ENCODE measurements around the gene ARHGEF3.
"Not testable (repeated sequence)": the region's sequence is repeated elsewhere in the genome, so short reads cannot be mapped to it uniquely, and the experiment has no call there.

ARHGEF3 gene

DNA sequence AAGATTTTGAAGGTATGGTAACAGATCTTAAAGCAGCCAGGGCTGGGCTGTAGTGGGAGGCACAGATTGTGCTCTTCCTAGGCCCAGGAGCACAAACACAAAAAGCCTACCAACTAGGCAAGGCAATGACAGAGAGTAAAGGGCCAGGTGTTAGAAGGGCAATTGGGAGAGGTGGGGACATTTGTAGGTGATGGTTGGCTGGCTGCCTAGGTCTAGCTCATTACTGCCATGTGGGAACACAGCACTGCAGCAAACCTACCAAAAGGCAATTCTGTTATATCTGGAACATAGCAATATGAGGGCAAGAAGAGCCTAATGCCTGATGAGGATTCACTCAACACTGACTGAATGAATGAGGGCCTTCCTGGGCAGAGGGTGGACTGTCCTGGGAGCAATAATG lies 30.4 kb downstream of the ARHGEF3 start:
- no peak for DNase-seq (ENCODE audit: low spot score)

DNA sequence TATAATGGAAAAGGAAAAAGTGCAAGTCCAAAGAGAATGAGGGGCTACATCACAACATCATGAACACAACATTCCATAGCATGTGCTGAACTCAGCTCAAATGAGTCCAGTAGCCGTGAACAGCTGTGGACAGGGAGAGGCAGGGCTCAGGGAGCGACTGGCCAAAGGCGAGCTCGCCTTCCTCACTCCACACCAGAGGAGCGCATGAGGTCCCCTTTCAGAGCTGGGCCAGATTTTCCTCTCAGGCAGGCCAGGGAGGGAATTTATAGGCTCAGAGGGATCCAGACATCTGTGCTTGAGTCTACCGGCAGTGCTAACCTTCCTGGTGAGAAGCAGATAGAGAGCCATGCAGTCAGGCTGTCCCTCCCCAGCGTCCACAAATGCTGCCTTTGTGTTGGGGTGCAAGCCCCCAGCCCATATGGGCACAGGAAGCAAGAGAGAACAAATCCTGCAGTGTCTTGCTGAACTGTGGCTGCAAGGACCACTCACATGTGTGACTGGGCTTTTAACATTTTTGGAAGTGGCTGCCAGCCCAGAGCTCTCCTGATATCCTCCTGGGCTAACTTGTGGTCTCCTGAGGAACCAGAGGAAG lies 32.5 kb downstream of the ARHGEF3 start:
- no peak for DNase-seq (ENCODE audit: low spot score)

DNA sequence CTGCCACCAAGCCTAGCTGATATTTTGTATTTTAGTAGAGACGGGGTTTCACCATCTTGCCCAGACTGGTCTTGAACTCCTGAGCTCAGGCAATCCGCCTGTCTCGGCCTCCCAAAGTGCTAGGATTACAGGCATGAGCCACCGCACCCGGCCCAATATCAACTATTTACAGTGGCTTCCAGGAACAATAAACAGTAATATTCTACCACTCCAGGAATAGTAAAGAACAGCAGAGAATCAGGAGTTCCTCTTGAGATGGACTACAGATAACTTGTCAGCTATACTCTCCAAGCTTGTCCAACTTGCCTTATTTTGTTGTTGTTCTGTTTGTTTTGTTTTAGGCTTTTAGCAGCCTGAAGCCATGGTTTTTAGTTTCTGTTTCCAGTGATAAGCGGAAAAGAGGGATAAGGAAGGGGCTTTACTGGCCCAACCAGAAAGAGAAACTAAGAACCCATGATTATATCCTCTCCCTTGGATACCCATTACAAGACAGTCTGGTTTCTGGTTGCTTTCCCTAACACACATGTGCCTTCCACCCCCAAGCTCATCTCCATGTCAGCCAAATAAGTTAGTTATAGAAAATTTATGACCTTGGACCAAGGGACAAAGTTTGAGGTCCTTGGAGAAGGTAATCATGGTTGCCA lies 36.7 kb downstream of the ARHGEF3 start:
- DNase-seq (ENCODE audit: low spot score) = no peak

DNA sequence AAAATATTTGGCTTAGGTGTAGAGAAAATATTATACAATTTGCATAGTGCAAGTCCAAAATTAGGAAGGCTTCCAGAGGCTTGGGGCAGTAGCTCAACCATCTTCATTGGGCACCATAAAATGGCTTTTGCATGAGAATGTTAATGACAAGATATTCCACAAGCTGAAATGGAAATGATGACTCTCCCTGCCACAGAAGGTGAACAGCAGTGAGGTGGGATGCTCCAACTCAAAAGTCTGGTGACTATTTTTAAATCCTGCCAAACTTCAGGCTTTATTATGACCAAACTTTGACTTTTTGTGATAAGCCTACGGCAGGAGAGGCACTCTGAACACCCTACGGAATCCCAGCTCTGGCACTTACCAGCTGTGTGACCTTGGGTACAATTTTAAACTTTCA lies 37.6 kb downstream of the ARHGEF3 start:
- DNase-seq (ENCODE audit: low spot score) = no peak

DNA sequence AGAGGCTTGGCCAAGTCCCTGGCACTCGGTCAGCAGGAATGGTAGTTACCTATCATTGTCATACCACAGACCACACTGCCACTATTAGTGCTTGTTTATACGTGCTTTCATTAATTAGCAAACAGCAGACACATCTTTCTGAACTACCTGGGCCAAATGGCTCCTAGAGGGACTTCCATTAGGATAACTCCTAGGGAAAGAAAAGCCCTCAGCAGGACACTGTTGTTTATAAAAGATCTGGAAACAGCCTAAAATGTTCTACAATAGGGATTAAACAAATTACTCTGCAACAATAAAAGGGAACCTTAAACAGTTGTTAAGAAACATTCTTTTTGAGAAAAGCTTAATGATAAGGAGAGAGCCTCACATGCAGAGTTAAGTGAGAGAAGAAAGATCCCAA lies 38.5 kb downstream of the ARHGEF3 start:
- no peak for DNase-seq (ENCODE audit: low spot score)

DNA sequence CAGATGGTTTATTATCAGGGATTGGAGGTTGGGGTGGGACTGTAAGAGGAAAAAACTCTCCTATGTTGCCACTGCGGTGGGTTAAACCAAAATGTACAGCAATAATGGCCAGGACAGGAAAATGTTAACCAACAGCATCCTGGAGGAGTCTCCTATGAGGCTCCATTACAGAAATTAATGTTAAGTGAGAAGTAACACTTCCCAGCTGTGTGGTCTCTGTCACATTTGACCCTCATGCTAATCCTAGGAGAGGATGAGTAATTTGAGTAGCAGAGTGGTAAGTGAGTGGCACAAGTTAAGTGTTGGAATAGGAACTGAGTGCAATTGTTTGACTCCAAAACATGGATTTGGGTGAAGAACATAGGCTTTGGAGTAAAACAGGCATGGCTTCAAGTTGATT lies 39.0 kb downstream of the ARHGEF3 start:
- no peak for DNase-seq (ENCODE audit: low spot score)

DNA sequence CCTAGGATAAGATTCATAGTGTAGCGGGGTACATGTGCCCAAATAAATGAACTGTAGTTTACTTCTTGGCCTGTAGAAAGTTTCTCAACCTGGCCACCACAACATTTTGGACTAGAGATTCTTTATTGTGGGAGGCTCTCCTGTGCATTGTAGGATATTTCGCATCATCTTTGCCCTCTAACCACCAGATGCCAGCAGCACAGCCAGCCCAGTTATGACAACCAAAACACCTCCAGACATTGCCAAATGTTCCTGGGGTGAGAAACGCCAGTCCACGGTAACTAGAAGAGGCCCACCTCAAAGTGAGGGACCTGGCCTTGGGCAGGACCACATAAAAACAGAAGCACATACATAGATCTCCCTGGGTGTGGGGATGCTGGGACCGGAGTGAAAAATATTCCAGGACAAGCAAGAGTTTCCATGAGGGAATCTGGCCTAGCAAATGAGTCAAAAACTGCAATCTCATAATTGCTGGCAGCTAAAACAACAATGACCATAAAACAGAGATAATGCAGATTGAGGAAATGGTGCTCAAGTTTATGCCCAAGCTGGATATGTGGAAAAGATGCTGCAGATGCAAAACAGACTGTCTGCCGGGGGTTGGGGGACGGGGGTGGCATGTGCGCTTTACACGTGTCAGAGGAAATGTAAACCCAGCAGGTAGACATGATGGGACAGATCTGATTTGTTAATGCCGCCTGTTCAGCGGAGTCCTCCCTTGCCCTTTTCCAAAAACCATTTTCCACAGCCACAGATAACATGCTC lies 39.7 kb downstream of the ARHGEF3 start:
- DNase-seq (ENCODE audit: low spot score) = no peak

DNA sequence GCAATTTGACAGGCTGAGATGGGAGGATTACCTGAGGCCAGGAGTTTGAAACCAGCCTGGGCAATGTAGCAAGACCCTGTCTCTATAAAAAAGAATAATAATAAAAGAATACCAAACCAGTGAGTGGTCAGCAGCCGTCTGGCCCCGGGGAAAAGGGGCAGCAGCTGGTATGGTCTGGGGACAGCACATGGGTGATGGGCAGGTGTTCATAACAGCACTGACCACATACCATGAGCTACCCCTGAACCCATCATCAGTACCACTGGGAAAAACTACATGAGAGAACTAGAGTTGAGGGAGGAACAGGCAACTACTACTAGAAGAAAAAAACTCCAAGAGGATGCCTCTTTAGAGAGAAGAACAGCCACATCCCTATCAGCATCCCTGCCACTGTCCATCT lies 40.7 kb downstream of the ARHGEF3 start:
- no peak for DNase-seq (ENCODE audit: low spot score)

DNA sequence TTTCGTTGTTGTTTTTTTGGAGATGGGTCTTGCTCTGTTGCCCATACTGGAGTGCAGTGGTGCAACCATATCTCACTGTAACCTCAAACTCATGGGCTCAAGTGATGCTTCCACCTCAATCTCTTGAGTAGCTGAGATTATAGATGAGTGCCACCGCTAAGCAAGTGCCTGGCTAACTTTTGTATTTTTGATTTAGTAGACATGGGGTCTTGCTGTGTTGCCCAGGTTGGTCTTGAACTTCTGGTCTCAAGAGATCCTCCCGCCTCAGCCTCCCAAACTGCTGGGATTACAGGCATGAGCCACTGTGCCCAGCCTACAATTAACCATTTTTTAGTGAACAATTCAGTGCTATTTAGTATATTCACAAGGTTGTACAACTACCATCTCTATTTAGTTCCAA lies 42.2 kb downstream of the ARHGEF3 start:
- no peak for DNase-seq (ENCODE audit: low spot score)

DNA sequence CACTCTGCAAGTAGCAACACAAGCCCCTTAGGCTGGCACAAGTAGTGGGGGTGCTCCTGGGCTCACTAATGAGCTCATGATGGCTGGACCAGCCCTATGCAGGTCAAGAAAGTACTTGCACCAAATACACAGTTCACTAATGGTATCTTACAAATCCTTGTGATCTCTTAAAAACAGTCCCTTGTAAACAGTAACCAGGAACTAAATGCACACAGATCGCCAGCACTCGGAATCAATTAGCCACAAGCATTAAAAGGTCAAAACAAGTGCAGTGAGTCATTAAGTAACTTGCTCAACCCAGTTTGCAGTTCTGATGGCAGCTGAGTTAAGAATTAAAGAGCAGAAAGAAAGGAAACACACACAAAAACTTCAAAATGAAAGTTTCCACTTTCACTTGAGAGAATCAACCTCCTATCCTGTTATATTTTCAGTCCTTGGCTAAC lies 43.2 kb downstream of the ARHGEF3 start:
- DNase-seq (ENCODE audit: low spot score) = no peak

DNA sequence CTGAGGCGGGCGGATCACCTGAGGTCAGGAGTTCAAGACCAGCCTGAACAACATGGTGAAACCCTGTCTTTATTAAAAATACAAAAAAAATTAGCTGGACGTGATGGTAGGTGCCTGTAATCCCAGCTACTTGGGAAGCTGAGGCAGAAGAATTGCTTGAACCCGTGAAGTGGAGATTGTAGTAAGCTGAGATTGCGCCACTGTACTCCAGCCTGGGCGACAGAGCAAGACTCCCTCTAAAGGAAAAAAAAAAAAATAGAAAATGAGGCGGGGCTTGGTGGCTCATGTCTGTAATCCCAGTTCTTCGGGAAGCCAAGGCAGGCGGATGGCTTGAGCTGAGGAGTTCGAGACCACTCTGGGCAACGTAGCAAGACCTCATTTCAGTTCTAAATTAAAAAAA lies 43.7 kb downstream of the ARHGEF3 start:
- DNase-seq (ENCODE audit: low spot score) = not testable (repeated sequence)

DNA sequence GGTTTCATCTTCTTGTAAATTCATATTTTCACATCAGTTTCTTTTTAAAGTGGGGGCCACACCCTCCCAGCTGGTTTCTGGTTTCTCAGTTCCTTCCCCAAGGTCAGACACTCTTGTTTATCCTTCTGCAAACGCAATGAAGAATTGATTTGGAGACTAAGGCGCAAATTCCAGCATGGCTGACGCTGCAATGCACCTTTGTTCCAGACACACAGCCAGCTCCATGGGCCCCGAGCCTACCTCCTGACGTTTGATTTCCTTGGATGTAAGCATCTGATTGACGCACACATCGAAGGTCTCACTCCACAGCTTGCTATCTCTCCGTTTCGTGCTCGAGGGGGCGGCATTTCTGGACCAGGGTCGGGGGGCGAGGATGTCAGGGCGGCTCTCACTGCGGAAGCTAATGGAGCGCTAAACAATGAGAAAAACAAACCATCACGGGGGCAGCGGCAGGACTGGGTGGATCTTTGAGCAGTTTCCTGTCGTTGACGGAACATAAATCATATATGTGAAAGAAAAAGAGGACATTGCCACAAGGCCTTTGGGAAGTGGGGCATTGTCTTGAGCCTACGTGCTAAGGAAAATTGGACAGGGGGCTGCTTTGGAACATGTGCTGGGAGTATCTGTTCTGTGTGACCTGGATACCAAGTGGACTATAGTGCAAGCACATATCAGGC lies 46.9 kb downstream of the ARHGEF3 start:
- no peak for DNase-seq (ENCODE audit: low spot score)

DNA sequence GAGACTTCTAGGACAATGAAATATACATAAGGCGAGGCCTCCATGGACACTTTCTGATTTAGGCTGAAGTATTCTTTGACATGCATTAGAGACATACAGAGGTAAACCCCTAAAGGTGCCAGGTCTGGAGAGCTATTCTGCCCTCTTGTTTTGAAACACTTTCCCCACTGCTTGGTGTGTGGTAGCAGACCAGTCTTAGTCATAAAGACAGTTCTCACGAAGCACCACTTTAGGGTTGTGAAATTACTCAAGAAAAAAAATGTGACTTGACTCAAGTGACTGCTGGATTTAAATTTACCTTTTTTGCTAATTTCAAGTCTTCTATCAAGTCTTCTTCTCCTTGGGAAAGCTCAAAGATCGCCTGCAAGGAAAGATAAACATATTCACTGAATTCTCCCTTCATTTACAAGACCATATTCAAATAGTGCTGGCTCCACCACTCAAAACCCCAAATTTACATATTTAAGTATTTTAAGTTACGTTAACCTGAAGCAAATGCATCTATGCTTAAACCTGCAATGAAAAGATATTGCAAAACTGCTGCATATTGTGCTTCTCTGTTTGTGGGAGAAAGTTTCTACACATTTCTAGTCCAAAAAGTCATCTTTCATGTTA lies 48.4 kb downstream of the ARHGEF3 start:
- DNase-seq (ENCODE audit: low spot score) = no peak

DNA sequence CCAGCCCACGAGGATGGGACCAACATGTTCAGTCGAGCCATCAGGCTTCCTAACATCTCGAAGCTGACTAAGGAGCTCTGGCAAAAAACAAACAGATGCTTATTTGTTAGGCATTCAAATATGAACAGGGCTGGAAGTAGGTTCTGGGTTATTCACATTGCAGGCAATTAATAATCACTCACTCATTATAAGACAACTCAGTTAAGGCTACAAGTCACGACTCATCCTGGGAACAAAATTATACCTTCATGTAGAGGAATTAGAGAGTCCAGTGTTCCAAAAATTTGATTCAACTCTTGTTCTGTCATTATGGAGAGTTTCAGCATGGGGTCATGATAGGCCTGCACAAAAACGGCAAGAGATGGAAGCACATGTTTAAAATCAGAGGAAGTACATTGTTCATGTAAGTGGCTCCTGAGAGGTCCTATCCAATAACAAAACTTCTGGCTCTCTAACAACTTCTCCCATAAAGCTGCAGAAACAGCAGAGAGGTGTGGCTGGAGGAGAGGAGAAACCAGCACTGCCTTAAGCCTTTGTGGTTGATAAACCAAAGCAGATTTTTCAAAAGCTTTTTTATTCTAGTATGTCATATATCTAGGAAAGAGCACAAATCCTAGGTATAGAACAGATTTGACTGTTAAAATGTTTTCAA lies 50.6 kb downstream of the ARHGEF3 start:
- DNase-seq (ENCODE audit: low spot score) = no peak

DNA sequence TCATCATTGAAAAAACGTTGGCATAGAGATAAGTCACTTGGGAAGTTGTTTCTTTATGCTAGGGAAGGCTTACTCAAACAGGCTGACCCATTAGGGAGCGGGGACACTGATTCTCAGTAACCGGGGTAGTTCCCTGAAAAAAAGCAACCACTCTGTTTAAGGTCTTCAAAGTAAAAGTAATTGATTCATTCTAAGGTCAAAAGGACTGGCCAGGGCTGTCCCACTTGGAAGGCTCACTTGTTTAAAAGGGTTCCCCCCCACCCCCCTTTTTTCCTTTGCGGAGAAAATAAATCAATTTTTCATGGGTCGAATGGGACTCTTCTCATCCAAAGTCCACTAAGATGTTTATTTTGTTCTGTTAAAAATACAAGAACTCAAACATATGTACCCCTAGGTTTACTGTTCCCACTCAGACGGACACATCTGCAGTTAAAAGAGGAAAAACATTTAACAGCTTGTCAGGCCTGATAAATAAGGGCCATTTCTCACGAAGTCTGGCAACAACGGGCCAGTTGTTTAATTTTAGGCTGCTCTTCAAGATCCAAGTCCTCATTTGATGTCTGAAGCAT lies 53.0 kb downstream of the ARHGEF3 start:
- no peak for DNase-seq (ENCODE audit: low spot score)

DNA sequence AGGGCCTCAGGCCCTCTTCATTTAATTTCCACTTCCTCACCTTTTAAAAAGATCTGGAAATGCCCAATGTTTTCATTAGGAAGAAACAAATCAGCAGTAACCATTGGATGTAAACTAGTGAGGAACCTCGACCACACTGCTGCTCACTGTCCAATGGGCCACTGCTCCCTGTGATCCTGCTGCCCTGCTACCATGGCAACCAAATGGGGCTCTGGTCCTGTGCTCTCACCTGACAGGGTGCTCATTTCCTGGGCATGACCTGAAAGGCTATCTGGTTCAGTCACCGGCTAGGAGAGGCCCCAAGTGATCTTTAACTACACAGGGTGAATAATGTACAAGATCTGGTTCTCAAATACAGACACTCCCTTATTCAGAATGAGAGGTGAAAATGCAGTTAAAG lies 54.6 kb downstream of the ARHGEF3 start:
- DNase-seq (ENCODE audit: low spot score) = no peak

DNA sequence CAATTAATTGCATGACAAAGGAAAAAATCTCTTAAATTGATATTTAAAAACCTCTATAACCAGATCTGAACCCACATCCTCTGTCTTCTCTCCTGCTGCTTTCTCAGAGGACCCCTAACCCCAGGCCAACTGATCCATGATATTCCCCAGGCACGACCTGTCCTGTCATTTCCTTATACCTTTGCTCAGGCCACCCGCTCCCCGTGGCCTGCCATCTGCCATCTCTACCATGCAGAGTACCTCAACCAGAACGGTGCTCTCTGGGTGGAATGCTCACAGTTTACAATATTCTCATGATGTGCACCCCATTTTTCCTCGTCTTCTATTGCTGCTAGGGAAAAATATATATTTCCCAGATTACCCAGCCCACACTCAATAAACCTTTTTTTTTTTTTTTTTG lies 57.7 kb downstream of the ARHGEF3 start:
- DNase-seq (ENCODE audit: low spot score) = no peak

DNA sequence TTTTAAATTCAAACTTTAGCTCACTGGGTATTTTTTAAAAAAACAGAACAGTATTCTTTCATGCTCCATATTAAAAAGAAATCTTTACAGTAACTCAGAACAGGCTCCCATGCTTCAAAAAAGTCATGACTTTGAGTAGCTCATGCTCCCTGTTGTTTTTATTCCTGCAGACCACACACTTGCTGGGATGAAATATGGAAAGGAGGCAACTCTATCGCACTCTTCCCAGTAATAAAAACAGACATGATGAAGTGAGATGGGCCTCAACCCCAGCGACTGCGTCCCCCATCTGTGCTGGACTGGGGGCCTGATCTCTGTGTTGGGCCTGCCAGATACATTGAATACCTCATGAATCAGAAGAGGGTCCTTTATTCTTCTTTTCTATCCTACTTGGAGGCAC lies 58.9 kb downstream of the ARHGEF3 start:
- no peak for DNase-seq (ENCODE audit: low spot score)

DNA sequence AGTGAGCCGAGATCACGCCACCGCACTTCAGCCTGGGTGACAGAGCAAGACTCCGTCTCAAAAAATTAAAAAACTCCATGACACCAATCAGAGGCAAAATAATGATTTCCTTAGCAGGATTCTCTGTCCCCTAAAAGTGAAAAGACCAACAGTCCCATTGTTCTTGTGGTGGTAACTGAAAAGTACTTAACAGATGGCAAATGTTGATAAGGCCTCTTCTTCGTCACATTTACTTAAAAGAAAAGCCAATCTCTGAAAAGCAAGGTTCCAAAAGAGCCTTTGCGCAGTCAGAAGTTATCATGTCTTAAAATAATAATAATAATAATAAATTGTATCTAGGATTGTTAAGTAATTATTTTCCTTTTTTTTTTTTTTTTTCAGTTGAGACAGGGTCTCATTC lies 62.7 kb downstream of the ARHGEF3 start:
- no peak for DNase-seq (ENCODE audit: low spot score)

DNA sequence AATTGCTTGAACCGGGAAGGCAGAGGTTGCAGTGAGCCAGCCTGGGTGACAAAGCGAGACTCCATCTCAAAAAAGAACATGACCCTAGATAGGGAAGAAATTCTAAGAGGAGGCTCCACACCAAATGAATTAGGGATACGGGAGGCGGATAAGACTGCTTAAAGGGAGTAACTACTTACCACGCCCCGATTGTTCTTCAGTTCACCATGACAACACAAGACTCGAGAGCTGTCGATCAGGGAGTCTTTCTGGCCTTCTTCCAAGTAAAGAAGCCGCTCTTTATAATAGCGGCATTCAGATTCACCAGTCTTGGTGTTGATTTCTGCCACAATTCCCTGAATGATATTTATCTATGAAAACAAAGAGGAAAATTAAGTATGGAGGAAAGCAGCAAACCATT lies 64.7 kb downstream of the ARHGEF3 start:
- no peak for DNase-seq (ENCODE audit: low spot score)

DNA sequence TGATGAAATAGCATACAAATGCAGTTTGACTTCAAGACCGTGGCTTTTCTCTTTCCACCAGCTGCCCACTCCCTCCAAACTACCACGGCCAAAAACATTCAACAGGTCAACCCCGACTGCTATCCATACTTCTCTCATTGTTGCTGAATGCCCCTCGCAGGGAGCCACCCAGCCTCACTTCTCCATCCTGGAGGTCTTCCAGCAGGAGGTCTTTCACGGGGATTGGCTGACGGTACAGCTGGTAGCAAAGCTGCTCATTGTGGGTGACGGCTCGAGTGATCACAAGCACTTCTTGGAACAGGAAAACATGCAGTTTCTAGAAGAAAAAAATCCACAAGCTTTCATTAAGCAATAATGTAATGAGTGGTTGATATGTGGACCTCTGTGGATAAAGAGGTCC lies 69.6 kb downstream of the ARHGEF3 start:
- no peak for DNase-seq (ENCODE audit: low spot score)

DNA sequence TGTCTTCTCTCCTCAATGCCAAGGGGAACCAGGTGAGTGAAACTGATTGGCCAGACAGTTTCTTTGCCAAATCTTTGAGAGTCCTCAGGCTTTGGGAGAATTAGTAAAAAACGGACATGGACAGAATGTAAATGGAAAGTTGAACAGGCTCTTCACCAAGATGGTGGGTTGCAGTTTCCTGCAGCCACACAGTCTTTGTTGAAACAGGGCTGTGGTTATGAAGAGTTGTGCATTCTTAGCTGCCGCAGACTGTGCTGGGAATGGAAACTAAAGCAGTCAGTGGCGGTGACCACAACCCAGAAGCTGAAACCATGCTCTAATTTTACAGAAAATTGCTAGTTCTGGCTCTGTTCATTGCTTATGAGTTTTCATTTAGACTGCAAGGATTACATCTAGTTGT lies 76.6 kb downstream of the ARHGEF3 start:
- no peak for DNase-seq (ENCODE audit: low spot score)
